Stimulated activated CD4-positive, alpha-beta T cell treated with anti-CD3 and anti-CD28 coated beads, TNF-alpha, amount 100 ng/mL, for 4 hours (primary cell): ENCODE data around the gene GPR176.
A peak's percentile ranks its signal among the peaks of the same experiment; 100 is the strongest.

Experiments used
- DNase-seq, 3 experiments: peaks; one replicate each; pipeline ENCODE4 v3.0.0-alpha.2; 2020; ENCODE audit warnings: low read depth in 3 of 3

The GPR176 gene, protein sequence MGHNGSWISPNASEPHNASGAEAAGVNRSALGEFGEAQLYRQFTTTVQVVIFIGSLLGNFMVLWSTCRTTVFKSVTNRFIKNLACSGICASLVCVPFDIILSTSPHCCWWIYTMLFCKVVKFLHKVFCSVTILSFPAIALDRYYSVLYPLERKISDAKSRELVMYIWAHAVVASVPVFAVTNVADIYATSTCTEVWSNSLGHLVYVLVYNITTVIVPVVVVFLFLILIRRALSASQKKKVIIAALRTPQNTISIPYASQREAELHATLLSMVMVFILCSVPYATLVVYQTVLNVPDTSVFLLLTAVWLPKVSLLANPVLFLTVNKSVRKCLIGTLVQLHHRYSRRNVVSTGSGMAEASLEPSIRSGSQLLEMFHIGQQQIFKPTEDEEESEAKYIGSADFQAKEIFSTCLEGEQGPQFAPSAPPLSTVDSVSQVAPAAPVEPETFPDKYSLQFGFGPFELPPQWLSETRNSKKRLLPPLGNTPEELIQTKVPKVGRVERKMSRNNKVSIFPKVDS

DNA sequence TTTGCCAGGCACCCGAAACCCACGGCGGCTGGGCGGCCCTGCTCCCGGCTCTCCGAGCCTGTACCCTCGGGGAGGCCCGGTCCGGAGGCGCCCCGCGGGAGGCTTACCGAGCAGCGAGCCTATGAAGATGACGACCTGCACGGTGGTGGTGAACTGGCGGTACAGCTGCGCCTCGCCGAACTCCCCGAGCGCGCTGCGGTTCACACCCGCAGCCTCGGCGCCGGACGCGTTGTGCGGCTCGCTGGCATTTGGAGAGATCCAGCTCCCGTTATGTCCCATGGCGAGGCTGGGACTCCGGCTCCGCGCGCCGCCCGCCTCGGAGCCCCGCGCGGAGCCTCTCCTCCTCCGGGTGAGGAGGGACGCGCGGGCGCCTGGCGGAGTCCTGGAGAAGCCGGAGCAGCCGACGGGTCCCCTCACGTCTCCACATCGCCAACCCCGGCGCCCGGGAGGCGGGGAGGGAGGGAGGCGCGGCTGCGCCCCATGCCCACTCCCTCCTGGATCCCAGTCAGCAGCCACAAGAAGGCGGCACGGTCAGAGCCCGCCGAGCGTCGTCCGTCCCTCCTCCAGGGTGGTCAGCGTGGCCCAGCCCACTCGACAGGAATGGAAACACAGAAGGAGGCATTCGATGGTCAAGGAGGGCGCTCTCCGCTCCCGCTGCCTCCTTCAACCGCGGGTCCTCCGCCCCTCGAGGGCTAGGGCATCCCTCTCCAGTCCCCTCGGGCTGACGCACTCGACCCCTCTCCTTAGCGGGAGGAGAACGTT is at the start of gene GPR176:
Gene GPR176, minus strand, starts transcription at position 519 of the 762 bp plus-strand sequence. Its CDS starts 240 bp downstream, at position 279.
- peak in 1 of 3 experiments; percentile 7 for DNase-seq

GRCh38 chr15:39969002-39969394 is 48.9 kb upstream of the GPR176 start:
- DNase-seq, result no peak

DNA sequence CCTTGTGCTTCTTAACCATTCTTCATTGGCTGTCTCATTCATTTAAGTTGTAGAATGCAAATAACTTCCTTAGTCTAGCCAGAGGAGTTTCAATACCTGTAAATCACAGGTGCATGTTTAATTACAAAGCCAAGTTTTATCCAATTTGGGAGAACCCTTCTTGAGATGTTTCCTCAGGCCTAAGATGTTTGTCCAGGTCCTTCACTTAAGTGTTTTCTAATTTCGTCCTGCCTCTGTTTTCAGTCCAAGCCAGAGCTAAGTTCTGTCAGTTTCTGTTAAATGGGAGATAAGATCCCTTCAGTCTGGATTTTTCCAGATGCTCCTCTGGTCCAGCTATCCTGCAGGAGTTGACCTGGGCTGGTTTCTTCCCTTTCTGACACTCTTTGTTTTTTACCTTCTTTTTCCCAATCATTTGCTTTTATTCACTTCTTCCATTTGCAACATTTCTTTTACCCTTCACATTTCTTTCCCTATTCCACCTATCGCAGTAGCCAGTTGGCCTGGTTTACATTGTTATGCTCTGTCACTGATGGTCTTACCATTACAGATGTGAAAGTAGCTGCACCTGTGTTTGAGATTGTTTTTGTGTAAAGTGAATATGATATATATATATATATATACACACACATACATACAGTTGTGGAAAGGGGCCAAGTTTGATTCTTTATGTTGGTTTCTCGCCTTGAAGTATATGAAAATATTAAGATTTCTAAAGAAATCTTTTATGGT is 48.4 kb upstream of the GPR176 start:
- DNase-seq, result no peak

DNA sequence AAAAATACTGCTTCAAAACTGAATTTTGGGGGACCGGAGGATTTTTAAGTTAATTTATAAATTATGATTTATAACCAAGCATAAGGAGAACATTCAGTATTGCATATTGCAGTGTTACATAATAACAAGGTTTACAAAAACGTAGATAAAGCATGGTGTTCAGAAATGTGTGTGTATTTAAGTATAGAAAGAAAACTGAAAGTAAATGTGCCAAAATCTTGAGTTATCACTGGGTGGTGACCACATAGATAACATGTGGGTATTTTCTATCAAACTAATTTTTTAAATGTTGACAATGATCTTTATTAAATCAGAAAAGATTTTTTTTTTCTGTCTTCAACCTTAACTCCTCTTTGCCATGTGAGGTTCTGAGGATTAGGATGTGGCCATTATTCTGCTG is 46.5 kb upstream of the GPR176 start:
- DNase-seq, result no peak

- no peak for DNase-seq
Observed at GRCh38 chr15:39963786-39964185, 43.7 kb upstream of the GPR176 start.

DNA sequence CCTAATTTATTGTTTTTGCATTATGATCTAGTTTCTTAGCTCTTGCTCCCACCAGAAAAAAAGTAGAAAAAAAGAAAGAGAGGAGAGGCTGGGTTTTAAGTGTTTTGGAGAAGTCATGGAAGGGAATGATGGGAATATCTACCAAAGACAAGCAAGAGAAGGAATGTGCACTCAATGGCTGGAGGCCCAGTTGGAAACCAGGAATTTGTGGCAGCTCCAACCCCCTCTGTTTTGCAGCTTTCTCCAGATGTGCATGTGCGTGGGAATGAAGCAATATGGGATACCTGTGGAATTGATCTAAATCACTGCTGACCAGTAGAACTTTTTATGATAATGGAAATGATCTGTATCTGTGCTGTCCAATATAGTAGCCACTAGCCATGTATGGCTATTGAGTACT is 41.0 kb upstream of the GPR176 start:
- no peak for DNase-seq

DNA sequence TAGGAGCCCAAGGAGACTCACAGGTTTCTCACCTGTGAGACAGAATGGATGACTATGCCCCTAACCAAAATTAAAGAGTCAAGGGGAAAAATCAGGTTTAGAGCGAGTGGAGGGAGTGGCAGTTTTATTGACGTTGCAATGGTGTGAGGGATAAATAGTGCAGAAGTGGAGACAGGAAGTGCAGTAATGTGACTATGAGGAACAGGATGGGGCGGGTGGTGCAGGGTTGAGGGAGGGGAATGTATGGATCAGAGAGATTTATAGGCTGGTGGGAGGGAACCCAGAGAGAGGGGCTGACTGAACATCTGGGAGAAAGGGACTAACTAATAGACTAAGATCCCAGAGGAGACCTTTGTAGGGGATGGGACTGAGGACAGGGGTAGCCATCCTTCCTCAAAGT is 40.3 kb upstream of the GPR176 start:
- no peak for DNase-seq

DNA sequence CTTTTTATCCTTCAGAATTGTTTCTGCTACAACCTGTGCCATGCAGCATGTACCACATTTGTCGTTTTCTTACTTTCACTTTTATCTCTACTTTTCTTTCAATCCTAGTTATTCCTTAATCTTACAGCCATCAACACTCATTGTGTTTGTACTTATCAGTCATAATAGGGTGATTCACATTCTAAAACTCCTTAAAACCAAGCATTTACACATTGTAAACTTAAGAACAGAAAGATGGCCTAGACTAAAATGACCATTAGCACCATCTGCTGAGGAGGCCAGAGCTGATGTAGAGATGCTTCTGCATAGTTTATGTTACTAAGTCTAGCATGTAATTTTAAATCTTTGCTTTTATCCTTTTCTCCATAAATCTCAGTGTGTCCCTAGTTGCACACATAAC is 39.3 kb upstream of the GPR176 start:
- DNase-seq, result no peak

DNA sequence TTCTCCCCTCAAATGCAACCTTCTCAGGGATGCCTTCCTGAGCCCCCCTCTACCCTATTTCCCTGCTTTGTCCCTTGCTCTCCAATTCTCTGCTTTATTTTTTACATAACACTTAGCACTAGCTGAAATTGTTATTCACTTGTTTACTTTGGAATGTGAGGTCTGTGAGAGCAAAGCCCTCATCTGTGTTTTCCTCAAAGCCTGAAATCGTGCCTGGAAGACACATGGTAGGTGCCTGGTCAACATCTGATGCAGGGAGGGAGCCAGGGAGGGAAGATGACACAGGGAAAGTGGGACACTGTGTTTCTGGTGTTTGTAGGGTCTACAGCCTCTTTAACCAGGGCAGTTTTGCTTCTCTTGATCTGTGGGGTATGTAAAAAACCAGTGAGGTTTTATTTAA is 37.4 kb upstream of the GPR176 start:
- DNase-seq, result no peak

DNA sequence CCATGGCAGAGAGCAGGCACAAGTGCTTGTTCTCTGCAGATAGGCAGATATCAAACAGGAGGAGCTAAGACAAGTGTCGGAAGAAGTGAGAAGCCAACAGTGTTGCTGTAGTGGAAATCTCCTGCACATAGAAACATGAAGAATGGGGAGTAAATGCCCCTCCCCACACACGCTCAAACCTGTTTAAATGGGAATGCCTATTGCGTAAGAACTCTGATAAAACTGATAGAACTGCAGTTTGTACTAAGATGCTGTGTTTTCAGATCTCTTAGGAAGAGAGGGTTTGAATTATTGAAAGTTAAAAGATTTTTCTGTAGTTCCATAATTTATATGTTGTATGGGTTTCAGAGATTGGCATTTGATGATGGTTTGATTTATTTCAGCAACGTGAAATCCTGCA is 33.5 kb upstream of the GPR176 start:
- no peak for DNase-seq

DNA sequence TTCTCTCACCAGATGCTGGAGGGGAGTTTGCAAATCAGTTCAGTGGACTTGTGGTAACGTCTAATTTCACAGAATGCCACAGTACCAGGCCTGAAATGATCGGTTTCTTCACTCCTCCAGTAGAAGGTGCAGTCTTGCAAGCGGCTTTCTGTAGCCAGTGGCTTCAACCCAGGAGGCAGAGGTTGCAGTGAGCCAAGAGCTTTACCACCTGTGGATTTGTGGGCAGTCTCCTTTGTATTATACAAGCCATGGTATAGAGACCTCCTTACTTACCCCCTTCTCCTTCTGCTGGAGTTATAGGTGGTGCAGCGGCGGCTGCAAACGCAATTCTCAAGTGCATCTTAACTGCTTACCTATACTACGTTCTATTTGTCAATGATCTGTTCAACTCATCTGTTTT is 31.5 kb upstream of the GPR176 start:
- no peak for DNase-seq

GRCh38 chr15:39948817-39949216 is 28.8 kb upstream of the GPR176 start:
- no peak for DNase-seq

DNA sequence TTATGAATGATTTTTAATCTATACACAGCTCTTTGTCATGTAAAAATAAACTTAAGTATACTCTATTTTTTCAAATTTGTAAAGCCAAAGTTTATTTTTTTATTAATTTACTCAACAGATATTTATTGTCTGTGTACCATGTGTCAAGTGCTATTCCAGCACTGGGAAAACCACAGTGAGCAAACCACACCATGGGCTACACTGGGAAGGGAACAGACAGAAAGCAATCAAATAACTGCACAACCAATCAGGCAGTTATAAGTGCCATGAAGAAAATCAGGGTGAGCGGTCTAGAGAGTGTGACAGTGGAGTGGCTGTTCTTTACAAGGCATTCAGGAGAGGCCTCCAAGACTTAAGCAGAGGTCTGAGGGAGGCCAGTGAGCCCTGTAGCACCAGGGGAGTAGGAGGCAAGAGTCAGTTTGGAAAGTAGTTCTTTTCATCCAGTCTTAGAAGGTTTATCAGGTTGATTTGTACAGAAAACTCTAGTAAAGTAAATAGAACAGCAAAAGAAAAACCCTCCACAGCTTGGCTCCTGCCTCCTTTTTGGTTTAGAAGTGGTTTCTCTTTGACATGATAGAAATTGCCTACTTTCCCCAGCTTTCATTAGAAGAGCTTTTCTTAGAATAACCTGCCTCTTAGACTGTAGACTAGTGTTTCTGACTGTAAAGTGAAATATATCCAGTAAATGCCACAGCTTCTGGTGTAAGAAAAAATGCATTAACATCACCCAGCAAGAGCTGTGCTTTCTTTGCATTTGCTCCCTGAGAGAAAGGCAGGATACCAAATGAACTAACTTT is 27.5 kb upstream of the GPR176 start:
- no peak for DNase-seq

GRCh38 chr15:39946862-39947261 is 26.8 kb upstream of the GPR176 start:
- DNase-seq, result no peak

DNA sequence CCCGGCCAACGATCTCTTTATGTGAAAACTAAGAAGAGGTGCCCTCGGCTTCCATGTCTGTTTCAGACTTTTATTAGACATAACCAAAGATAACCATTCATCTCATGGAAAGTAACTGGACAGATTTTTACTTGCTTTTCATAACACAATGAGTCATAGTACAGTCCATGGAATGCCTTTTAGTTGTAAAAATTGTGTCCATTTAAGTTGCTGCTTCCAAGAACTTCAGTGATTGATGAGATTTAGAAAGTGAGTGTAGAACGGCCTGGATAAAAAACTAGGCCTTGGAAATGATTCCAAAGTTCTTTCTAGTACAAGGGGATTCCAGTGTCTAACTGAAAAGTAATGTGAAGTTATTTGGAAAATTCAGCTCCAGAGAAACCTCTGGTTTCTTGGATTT is 24.7 kb upstream of the GPR176 start:
- no peak for DNase-seq

DNA sequence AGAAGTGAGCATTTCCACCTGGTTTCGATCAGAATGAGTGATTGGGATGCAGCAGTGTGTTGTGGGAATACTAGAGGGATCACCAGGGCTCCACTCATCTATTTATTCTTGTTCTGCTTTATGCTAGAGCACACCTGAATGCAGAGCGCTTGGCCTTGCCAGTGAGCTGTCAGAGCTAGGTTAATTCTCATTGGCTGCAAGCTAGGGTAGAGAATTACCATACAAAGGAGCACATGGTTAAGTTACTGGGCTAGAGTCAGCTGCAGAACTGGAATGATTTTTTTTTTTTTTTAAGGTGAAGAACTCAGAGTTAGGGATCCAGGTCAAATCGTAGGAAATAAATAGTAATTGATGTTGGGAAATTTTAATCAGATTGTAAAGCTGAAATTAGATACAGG is 22.7 kb upstream of the GPR176 start:
- DNase-seq, result no peak

DNA sequence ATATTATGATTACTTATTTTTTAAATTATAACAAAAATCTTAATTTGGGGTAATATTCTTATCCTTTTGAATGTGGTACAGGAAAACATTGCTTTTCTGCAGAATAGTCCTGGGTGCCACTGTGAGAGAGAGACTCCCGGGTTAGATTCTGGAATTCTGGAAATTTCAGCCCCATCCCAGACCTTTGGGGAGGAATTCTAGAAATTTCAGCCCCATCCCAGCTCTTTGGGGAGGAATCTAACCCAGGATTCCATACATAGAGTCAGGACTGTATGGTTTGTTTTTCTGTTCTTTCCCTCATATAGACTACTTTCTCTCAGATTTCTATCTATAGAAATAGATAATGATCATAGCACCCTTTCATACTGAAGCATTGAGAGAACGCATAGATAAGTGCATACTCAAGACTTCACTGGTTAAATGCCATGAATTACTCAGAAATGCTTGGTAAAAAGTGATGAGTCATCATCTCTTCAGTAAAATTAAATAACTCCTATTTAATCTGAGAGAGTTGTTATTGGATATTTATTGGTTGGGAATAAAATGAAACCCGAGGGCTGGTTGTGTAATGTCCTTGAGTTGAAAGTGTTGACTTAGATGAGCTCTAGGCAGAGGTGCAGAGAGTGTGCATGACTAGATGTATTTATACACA is 22.2 kb upstream of the GPR176 start:
- no peak for DNase-seq

GRCh38 chr15:39939487-39940452 is 19.7 kb upstream of the GPR176 start:
- DNase-seq, result no peak

DNA sequence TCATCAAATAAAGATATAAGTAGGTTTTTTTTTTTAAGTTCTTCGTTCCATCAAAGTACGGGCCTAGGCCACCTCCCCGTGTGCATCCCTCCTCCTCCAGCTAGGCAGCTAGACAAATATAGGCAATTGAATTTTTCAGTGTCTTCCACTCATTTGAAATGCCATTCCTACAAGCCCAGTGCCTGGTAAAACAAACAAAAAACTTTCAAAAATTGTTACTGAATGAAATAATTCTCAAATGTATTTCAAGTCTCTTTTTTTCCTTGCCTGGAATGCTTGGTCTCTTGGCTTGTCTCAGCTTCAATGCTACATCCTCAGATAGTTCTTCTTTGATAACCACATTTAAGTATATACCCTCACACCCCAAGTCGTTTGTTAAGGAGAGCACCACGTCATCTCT is 17.6 kb upstream of the GPR176 start:
- no peak for DNase-seq

GRCh38 chr15:39936681-39937080 is 16.6 kb upstream of the GPR176 start:
- DNase-seq, result no peak
